Measurements from ENCODE around the gene CHFR. TPM values are rescaled to one million over a fixed set of nuclear protein-coding genes. Genes with fewer than 3 reads are reported as not detected.

CHFR gene
- polyA plus RNA-seq, 1 donor from 2014 or later: 89.3 TPM

DNA sequence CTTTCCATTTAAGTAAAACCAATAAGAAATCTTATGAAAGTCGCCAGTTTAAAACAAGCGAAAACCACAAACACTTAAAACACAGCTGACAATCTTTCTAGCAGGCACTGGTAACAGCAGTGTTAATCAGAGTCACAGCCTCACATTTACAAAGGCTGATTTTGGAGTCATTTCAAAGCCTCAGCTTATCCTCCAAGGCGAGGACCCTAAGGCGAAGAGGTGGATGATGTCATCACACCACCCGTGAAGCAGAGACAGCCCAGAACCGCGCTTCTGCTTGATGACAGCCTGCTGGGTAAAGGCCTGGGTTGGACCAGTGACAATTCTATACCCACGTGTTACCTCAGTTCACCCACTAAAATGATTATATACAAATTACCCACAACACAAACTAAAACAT lies 68.8 kb downstream of the CHFR start:
- Histone ChIP-seq H3K9me2 (ENCODE audit: insufficient read depth, low read length) (no peaks in the 10 kb centered on the region), H4K20me1 (ENCODE audit: insufficient read depth) (no peaks in the 10 kb centered on the region)

DNA sequence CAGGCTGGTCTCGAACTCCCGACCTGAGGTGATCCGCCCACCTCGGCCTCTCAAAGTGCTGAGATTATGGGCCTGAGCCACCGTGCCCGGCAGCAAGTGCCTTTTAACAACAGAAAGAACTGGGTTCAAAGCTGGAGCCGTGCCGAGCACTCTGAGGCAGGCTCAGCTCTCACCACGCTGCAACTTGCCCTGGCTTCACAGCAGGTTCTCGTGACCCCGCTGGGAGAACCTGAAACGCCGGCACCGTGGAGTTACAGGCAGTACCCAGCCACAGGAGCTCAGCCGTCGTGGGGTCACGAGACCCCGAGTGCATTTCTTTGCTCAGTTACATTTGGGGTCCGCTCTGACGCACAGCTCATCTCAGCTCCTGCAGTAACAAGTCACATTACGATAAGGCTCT lies 73.2 kb downstream of the CHFR start:
- Histone ChIP-seq H3K9ac (ENCODE audit: low read length) (no peak overlapping the region), H3K27ac (ENCODE audit: low read length) (no peak overlapping the region), H3K4me2 (ENCODE audit: low read length) (no peak overlapping the region), H3K9me2 (ENCODE audit: insufficient read depth, low read length) (no peaks in the 10 kb centered on the region), H3K36me3 (ENCODE audit: insufficient read depth, low read length) (peaks cover 6% of the 10 kb centered on the region), H3K79me2 (replicated peaks; ENCODE audit: insufficient read depth, low read length) (no peaks in the 10 kb centered on the region), H3F3A (ENCODE audit: insufficient read depth, low read length, poor library complexity, severe bottlenecking) (no peaks in the 10 kb centered on the region), H3K27me3 (ENCODE audit: insufficient read depth, low read depth, low read length) (no peaks in the 10 kb centered on the region), H4K20me1 (ENCODE audit: insufficient read depth) (no peaks in the 10 kb centered on the region), H3K4me3 (ENCODE audit: low read length) (no peak overlapping the region), H3K9me3 (ENCODE audit: low read length) (no peaks in the 10 kb centered on the region), H2AFZ (ENCODE audit: low read depth, low read length) (no peak overlapping the region)
- TF ChIP-seq RAD21 (conservative IDR thresholded peaks at IDR 0.05) (no peak), POLR2AphosphoS5 (IDR thresholded peaks at IDR 0.05) (no peak), EP300 (conservative IDR thresholded peaks at IDR 0.05; ENCODE audit: poor library complexity, severe bottlenecking) (no peak), MXI1 (conservative IDR thresholded peaks at IDR 0.05; ENCODE audit: poor library complexity, severe bottlenecking) (no peak), SMC3 (conservative IDR thresholded peaks at IDR 0.05; ENCODE audit: poor library complexity) (no peak), TAF1 (IDR thresholded peaks at IDR 0.05; ENCODE audit: low read depth) (no peak), EZH2 (IDR thresholded peaks at IDR 0.05; ENCODE audit: borderline replicate concordance, insufficient read depth, low read length, poor library complexity, severe bottlenecking) (no peak)
- TF ChIP-seq, protein P1, sequence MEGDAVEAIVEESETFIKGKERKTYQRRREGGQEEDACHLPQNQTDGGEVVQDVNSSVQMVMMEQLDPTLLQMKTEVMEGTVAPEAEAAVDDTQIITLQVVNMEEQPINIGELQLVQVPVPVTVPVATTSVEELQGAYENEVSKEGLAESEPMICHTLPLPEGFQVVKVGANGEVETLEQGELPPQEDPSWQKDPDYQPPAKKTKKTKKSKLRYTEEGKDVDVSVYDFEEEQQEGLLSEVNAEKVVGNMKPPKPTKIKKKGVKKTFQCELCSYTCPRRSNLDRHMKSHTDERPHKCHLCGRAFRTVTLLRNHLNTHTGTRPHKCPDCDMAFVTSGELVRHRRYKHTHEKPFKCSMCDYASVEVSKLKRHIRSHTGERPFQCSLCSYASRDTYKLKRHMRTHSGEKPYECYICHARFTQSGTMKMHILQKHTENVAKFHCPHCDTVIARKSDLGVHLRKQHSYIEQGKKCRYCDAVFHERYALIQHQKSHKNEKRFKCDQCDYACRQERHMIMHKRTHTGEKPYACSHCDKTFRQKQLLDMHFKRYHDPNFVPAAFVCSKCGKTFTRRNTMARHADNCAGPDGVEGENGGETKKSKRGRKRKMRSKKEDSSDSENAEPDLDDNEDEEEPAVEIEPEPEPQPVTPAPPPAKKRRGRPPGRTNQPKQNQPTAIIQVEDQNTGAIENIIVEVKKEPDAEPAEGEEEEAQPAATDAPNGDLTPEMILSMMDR (IDR thresholded peaks at IDR 0.05; ENCODE audit: poor library complexity, severe bottlenecking): no peak
- TF ChIP-seq, protein P2, sequence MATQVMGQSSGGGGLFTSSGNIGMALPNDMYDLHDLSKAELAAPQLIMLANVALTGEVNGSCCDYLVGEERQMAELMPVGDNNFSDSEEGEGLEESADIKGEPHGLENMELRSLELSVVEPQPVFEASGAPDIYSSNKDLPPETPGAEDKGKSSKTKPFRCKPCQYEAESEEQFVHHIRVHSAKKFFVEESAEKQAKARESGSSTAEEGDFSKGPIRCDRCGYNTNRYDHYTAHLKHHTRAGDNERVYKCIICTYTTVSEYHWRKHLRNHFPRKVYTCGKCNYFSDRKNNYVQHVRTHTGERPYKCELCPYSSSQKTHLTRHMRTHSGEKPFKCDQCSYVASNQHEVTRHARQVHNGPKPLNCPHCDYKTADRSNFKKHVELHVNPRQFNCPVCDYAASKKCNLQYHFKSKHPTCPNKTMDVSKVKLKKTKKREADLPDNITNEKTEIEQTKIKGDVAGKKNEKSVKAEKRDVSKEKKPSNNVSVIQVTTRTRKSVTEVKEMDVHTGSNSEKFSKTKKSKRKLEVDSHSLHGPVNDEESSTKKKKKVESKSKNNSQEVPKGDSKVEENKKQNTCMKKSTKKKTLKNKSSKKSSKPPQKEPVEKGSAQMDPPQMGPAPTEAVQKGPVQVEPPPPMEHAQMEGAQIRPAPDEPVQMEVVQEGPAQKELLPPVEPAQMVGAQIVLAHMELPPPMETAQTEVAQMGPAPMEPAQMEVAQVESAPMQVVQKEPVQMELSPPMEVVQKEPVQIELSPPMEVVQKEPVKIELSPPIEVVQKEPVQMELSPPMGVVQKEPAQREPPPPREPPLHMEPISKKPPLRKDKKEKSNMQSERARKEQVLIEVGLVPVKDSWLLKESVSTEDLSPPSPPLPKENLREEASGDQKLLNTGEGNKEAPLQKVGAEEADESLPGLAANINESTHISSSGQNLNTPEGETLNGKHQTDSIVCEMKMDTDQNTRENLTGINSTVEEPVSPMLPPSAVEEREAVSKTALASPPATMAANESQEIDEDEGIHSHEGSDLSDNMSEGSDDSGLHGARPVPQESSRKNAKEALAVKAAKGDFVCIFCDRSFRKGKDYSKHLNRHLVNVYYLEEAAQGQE (IDR thresholded peaks at IDR 0.05; ENCODE audit: borderline replicate concordance): no peak

More for the DNA sequence above, 68.8 kb downstream of the CHFR start:
- no peaks in the 10 kb centered on the region for H3K36me3 ChIP-seq (ENCODE audit: insufficient read depth, low read length)
- no peak overlapping the region for H3K9ac ChIP-seq (ENCODE audit: low read length)
- TF ChIP-seq RAD21 (conservative IDR thresholded peaks at IDR 0.05) (no peak), MXI1 (conservative IDR thresholded peaks at IDR 0.05; ENCODE audit: poor library complexity, severe bottlenecking) (no peak), EZH2 (IDR thresholded peaks at IDR 0.05; ENCODE audit: borderline replicate concordance, insufficient read depth, low read length, poor library complexity, severe bottlenecking) (no peak), EP300 (conservative IDR thresholded peaks at IDR 0.05; ENCODE audit: poor library complexity, severe bottlenecking) (no peak), TAF1 (IDR thresholded peaks at IDR 0.05; ENCODE audit: low read depth) (no peak), POLR2AphosphoS5 (IDR thresholded peaks at IDR 0.05) (no peak), SMC3 (conservative IDR thresholded peaks at IDR 0.05; ENCODE audit: poor library complexity) (no peak)
- TF ChIP-seq, protein P2 (IDR thresholded peaks at IDR 0.05; ENCODE audit: borderline replicate concordance): no peak
- TF ChIP-seq, protein P1 (IDR thresholded peaks at IDR 0.05; ENCODE audit: poor library complexity, severe bottlenecking): no peak
- H3K79me2 ChIP-seq (replicated peaks; ENCODE audit: insufficient read depth, low read length): no peaks in the 10 kb centered on the region
- no peaks in the 10 kb centered on the region for H3F3A ChIP-seq (ENCODE audit: insufficient read depth, low read length, poor library complexity, severe bottlenecking)
- H3K27ac ChIP-seq (ENCODE audit: low read length): no peak overlapping the region
- H3K9me3 ChIP-seq (ENCODE audit: low read length): no peaks in the 10 kb centered on the region
- H3K4me2 ChIP-seq (ENCODE audit: low read length): no peak overlapping the region
- no peaks in the 10 kb centered on the region for H3K27me3 ChIP-seq (ENCODE audit: insufficient read depth, low read depth, low read length)
- no peak overlapping the region for H3K4me3 ChIP-seq (ENCODE audit: low read length)
- no peak overlapping the region for H2AFZ ChIP-seq (ENCODE audit: low read depth, low read length)

All from neural cell (in vitro differentiated cells).